GM12892 (cell line): ENCODE results near the gene DLG2.

ENCODE experiments used
- DNase-seq: peaks from one replicate; pipeline ENCODE4 v3.0.0; 2011; ENCODE audit not compliant: insufficient read length
- FAIRE-seq: peaks from 2 replicates; lab custom pipeline; 2011; peaks lifted over from hg19 to GRCh38; lab: Jason Lieb, UNC
- POLR2A ChIP-seq: IDR thresholded peaks from 2 replicates; pipeline ENCODE4 v1.6.1; 2011; ENCODE audit warnings: low read depth, low read length, control low read depth
- POLR2AphosphoS5 ChIP-seq: IDR thresholded peaks from 2 replicates; pipeline ENCODE4 v1.6.1; 2011; ENCODE audit warnings: low read depth, low read length, control low read depth
- TAF1 ChIP-seq: IDR thresholded peaks from 2 replicates; pipeline ENCODE4 v1.6.1; 2011; ENCODE audit warnings: low read depth, mild to moderate bottlenecking, control low read depth, low read length, borderline replicate concordance

Gene DLG2

DNA sequence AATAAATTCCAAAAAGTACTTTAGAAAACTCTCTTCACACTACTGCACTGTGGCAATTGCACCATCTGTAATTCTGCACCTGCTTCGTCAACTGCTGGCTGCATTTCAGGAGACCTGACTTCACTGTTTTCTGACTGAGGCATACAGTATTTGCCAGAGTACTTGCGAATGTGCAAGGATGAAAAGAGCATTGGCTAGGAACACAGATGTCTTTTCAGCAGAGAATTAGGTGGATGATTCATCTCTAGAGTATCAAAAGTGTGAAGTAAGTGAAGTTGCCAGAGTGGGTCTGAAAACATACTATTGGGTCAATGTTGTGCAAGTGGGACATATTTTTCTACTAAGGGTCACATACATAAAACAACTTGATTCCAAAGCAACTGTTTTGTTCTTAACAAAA lies 1913.4 kb downstream of the DLG2 start:
- DNase-seq (no peak), FAIRE-seq (no peak)
- no peak for TF ChIP-seq TAF1
- no peak for TF ChIP-seq POLR2A
- TF ChIP-seq POLR2AphosphoS5 = no peak

DNA sequence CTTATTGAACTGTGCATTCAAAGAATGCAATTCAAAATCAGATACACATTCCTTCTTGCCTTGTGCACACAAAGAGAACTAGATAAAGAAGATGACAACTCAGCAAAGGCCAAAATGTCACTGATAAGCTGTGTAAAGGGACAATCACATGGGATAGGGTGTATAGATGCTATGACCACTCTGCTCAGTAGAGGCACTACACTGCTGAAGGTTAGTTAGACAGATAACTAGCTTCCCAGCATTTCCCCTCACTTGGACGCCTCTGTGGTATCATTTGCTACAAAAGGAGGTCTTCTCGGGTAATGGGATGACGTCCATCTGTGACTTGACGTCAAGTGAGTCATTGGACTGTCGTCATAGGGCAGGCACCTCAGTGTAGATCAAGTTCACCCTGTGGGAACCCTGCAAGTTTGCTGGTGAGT lies 1916.0 kb downstream of the DLG2 start:
- no peak for DNase-seq
- TF ChIP-seq POLR2A (no peak), POLR2AphosphoS5 (no peak), TAF1 (no peak)
- no peak for FAIRE-seq

DNA sequence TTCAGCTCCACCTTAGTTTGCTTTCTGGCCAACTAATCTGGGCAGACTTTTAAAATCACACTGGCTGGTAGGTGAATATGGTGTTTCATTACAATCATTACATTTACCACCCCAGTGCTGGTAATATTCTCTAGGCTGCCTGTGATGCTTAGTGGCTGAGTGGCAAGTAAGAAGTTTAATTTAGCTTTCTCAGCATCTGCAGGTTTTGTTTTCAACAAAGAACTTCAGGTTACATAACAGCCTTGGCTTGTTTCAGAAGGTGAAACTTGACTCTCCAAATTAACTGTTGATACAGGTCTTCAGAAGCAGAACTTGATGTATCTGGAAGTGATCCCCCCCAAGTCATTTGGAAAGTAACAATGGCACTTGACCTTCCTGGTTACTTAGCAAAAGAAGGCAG lies 1917.7 kb downstream of the DLG2 start:
- no peak for FAIRE-seq

DNA sequence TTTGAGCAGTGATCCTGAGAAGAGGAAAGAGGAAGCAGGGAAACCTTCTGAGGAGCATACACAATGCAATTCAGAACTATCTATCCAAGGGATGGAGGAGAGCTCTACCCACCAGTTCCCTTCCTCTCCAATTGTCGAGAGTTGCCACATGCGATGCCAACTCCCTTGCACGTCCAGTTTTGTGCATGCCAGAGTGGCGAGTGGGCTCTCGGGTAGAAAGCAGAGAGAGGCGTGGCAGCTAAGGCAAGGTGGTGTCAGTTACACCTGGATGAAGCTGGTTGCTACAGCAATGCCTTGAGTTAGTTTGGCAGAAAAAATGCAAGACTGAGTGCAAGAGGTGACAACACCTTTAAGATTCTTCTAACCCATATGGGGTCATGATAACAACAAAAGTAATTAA lies 1920.6 kb downstream of the DLG2 start:
- DNase-seq (no peak), FAIRE-seq (no peak)
- no peak for TF ChIP-seq TAF1
- no peak for TF ChIP-seq POLR2A
- no peak for TF ChIP-seq POLR2AphosphoS5

More for the DNA sequence above, 1917.7 kb downstream of the DLG2 start:
- no peak for DNase-seq
- TF ChIP-seq POLR2A (no peak), TAF1 (no peak), POLR2AphosphoS5 (no peak)

DNA sequence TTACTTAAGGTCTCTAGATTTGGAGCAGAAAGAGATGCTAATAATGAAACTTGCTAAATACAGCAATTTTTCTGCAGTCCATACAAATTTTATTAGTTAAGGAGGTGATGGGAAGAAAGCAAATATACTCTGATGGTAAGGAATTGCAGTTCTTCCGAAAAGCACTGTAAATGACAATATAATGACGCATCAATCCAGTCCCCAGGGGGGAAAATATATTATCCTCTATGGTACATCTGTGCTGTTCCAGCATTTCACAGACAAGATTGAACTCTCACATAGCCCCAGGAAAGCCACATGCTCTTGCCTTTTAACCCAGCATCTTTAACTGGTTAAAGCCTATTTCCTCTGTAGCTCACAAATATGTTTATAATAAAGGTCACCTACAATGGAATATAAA lies 1924.3 kb downstream of the DLG2 start:
- FAIRE-seq (no peak), DNase-seq (no peak)
- TF ChIP-seq TAF1 (no peak), POLR2A (no peak), POLR2AphosphoS5 (no peak)

DNA sequence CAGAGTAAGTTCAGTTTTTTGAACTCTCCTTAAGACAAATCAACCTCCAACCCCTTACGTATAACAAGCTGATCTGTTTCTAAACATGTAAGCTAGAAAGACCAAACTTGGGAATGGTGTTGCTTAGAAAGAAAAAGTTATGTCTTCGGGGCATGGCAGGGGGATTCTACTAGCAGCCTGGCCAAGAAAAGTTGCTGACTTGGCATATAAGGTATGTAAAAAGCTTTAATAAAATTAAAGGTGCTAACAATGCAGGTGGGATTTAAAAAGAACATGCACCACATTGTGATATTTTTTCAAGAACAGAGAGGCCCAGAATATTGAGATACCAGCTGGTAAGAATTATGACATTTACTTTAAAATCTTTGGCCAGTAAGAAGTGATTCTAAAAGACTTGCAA lies 1929.6 kb downstream of the DLG2 start:
- DNase-seq (no peak), FAIRE-seq (no peak)
- TF ChIP-seq TAF1 (no peak), POLR2AphosphoS5 (no peak), POLR2A (no peak)

DNA sequence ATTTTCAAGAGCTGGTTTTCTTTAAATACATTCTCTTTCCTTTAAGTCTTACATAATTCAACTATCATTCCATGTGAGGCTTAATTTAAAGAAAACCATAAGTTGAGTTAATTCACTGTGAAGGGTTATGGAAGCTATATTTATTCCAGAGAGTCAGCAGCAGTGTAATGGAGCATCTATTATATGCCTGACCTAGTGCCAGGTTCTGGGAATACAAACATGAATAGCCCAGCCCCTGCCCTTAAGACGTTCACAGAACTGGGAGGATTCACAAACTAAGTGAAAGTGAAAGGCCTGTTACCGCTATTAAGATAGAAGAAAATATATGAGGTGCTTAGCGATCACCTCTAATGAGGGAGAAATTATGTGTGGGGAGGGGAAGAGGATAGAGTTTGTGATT lies 1932.1 kb downstream of the DLG2 start:
- TF ChIP-seq POLR2A (no peak), TAF1 (no peak), POLR2AphosphoS5 (no peak)
- no peak for FAIRE-seq
- DNase-seq = no peak

DNA sequence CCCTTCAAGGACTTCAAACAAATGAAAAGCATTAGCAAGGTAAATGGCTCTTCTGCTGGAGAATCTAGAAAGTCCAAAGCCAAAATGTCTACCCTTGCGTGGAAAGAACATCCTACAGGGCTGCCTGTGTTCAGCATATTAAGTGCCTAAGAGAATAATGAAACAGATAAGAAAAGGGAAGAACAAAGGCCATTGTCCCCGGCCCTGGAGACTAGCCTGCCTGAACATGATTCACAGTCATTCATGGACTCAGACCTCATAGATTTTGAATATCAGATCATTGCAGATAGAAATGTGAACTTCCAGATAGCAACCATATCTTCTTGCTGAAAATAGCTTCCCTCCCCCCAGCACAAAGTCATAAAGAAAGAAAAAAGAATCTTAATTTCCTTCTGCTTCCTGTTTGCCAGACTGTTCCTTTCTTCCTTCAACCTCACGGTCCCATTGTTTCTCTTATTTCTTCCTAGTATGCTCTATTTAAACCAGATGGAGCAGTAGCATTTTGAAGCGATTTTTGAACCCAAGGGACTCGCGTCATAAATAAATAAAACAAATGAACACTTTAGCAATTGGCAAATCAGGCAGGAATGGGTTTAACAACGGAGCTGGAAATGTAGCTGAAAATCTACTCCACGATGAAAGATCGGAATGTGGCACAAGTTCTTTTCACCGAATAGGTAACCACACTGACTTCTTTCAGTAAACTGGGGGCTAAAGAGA lies 1932.8 kb downstream of the DLG2 start:
- DNase-seq (no peak), FAIRE-seq (no peak)

DNA sequence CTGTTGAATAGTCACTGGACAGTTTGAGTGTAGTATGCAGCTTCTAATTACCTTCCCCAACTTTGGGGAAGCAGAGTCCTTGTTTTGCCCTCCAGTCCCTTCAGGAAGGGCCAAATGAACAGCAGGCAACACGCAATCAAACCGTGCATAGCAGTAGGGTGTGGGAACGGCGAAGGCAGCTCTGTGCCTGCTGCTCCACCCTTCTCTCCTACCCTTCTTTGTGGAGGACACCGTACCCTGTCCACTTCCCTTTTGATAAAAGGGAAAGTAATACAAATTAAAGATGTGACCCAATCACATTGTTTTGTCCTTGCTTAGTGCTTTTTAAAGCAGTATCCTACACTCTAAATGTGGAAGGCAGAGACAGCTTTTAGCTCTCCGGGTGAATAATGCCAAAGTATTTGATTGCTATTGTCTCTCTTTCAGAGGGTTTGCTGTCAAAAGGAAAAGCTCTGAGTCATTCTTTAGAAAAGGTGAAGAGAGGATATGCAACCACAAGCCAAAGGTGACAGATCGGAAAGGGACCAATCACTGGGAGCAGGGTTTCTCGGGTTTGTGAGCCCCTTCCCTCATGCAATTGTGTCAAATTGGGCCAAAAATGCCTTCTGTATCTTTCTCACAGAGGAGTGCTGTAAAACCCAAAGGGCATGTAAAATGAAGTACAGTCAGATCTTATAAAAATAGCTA lies 1933.7 kb downstream of the DLG2 start:
- TF ChIP-seq POLR2AphosphoS5 (no peak), POLR2A (no peak), TAF1 (no peak)
- FAIRE-seq (no peak), DNase-seq (no peak)

More for the DNA sequence above, 1932.8 kb downstream of the DLG2 start:
- TF ChIP-seq POLR2AphosphoS5 (no peak), TAF1 (no peak), POLR2A (no peak)

DNA sequence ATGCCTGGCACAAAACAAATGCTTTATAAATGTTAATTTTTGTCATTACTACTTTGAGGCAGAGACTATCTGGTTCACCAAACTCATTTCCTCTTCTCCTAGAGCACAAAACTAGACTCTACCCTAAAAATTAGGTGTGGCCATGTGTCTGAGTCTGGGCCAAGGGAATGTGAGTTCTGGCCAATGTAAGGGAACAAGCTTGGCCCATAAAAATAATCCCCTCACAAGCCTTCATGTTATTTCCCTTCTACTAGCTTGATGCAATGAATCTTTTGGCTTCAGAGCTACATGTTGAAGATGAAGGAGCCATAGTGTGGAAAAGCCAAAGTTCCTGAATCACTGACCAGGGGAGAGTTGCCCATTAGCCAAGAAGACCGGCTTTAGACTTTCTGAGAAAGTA lies 1934.5 kb downstream of the DLG2 start:
- DNase-seq = no peak
- peak; percentile 5 for FAIRE-seq
- TF ChIP-seq POLR2A = no peak
- no peak for TF ChIP-seq POLR2AphosphoS5
- TF ChIP-seq TAF1 = no peak

DNA sequence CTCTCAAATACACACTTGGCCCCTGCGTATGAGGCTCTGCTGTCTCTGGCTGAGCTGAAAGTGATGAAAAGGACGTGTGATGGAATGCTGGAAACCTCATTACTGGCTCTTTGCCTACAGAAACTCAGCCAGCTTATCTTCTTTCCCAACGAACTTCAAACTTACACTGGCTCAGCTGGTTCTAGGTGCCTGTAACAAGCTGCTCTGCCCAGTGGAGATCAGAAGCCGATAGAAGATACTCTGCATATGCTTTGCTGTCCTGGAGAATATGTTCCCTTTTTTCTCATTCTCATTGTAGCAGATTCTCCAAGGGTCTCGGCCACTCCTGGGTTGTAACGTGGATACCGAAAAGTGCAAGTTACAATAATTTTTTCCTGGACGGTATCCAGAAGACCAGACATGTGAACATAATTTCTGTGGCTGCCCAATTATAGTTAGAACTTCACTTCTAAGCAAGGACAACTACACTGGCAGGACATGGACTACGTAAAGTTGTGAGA lies 1935.6 kb downstream of the DLG2 start:
- TF ChIP-seq TAF1 (no peak), POLR2A (no peak), POLR2AphosphoS5 (no peak)
- no peak for FAIRE-seq
- no peak for DNase-seq
